SIG-M5 (cell line): ENCODE measurements around the gene TRIM14.
"Not testable (repeated sequence)": the region's sequence is repeated elsewhere in the genome, so short reads cannot be mapped to it uniquely, and the experiment has no call there.

Source experiments
- DNase-seq: peaks from one replicate; lab custom pipeline; 2025; lab: John Stamatoyannopoulos, UW

TRIM14 gene

DNA sequence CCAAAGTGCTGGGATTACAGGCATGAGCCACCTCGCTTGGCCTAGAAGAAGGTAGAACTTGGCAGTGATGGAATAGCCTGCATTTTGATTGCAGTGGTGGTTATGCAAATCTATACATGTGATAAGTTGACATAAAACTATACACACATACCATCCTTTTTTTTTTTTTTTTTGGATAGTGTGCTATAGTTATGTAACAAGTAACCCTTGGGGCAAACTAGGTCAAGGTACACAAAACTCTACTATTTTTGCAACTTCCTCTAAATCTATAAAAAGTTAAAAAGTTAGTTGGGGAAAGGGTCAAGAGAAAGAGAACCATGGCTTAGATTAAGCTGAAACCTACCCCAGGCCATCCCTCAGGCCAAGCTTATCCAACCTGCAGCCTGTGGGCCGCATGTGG, 11.1 kb downstream of the TRIM14 start:
- no peak for DNase-seq

DNA sequence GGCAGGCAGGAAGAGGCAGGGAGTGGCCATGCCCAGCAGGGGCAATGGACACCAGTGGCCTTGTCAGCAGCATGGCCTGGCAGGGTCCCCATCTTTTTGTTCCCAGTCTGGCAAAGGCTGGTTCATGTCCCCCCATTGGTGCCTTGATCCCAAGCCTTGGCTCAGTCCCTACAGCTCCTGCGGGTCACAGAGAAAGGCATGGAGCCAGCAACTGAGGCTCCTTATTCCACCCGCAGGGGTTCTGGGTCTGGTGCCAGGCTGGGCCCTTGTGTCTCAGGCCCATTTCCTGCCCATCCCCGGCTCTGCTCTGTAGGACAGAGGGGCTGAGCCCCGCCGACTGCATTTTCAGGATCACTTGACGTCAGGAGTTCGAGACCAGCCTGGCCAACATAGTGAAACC, 14.0 kb downstream of the TRIM14 start:
- DNase-seq: no peak

DNA sequence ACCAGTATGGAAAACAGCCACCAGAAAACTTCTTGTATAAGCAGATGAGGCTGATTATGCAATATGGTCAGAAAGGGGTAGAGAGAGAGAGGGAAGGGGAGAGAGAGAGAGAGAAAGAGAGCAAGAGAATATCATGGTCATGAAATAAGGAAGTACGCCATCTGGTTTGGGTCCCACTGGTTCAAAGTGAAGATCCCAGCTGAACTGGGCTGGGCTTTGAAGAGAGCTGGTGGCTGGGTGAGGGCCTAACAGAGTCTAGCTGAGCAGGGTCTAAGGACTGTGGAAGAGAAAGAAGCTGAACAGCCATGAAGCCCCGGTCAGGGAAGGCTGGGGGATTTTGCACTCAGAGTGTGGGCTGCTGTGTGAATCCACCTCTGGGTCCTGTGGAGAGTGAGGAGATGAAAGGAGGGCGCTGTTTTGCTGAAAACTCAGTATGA, 14.6 kb downstream of the TRIM14 start:
- peak; percentile 73 for DNase-seq

DNA sequence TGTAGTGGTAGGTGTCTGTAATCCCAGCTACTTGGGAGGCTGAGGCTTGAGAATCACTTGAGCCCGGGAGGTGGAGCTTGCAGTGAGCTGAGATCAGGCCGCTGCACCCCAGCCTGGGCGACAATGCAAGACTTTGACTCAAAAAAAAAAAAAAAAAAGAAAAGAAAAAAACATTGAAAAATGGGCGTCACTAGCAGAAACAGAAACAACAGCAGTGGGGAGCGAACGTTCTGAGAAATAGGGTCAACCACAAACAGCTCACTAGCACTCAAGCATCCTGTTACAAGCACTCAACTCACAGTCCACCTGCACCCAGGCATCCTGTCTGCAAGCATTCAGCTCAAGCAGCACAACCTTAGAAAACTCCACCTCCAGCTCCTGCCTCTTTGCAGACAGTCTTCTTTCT, 17.2 kb downstream of the TRIM14 start:
- no peak for DNase-seq

DNA sequence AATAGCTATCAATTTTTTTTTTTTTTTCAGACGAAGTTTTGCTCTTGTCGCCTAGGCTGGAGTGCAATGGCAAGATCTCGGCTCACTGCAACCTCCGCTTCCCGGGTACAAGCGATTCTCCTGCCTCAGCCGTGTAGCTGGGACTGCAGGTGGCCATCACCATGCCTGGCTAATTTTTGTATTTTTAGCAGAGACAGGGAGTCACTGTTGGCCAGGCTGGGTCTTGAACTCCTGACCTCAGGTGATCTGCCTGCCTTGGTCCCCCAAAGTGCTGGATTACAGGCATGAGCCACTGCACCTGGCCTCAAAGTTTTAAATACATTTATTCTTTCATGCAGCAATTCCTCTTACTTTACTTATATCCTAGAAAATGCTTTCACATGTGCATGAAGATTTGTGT, 17.6 kb downstream of the TRIM14 start:
- DNase-seq: no peak

DNA sequence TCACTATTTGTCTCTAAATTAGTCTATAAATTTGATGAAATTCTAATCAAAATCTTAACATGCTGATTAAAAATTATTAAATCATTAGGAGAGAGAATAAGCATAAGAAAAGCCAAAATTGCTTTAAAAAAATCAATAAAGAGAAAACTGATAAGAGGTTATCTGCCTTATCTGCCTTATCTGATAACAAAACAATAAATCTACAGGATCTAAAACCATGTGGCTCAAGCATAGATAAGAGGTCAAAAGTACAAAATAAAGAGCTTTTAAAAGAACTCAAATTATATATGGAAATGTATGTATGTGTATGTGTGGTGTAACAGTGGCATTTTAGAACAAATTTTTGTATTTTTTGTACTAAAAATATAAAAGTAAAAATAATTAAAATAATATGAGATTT, 18.6 kb downstream of the TRIM14 start:
- DNase-seq: no peak

DNA sequence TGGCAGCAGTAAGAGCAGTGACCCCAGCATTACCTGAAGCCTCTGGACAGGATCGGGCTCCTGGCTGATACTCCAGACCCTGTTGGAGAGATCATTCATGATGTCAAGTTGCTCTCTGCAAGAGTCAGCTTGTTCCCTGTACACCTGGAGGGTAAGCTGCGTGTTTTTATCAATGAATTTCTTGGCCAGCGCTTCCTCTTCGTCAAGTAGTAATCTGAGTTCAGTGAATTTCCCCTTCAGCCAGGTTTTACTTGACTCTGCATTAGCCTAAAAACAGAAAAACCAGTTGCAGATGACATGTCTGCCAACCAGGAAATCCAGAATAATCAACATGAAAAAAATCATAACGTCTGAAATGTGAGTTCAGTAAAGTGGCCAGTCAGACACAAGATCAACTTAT, 19.1 kb downstream of the TRIM14 start:
- no peak for DNase-seq

DNA sequence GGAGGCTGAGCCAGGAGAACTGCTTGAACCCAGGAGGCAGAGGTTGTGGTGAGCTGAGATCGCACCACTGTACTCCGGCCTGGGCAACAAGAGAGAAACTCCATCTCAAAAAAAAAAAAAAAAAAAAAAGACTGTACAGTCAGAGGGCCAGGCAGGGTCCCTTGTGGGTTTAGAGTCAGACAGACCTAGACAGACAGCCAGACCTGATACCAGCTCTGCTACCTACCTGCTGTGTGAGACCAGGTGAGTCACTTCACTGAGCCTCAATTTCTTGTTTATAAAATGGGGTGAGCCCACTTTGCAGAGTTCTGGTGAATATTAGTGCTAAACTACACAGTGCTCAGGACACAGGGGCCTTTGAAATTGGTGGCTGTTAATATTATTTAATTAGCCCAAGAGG, 19.7 kb downstream of the TRIM14 start:
- DNase-seq: no peak

DNA sequence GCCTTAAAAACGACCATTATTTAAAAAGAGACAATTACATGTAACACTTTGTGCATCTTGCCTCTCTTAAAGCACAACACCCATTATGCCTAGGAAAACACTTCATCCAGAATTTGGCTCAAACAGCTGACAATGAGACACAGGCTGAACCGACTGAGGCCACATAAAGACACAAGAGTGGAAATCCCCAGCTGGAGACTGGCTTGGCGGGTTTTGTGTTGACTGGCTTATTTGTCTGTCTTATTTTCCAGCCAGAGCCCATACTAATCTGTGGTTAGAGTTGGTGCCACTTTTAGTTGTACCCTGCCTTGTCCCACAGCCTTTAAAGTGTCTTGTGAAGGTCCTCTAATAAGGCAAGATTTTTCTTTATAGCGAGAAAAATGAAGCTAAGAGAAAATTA, 21.2 kb downstream of the TRIM14 start:
- DNase-seq: no peak

DNA sequence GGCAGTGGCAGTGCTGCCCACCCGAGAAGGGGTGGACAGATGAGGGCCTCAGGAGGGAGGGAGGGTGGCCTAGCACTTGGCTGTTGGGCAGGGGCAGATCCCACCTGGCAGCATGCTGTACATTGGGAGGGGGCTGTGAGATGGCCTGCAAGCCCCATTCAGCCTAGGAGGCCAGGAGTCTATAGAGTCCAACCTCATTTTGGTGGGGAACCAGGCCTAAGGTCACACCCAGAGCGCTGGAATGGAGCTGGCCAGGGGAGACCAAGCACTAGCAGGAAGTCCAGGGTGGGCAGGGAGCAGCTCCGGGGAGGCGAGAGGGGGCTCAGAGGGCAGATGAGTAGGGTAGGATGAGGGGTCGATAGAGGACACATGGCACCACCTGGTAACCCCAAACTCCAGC, 22.9 kb downstream of the TRIM14 start:
- no peak for DNase-seq

DNA sequence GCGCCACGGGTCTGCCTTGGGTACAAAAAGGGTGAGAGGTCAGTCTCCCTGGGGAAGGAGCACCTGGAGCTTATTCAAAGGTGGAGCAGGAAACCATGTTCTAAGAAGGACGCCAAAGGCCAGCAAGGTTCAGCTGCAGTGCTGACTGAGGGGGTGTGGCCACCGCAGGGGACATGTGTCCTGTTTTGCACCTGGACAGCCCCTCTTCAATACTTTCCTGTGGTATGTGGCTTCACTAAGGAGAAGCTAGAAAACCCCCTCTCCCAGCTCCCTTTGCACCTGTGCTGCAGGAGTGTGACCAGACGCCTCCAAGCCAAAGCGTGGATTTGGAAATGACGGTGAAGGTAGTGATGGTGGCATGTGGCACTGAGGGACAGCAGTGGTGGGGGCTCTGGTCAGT, 23.6 kb downstream of the TRIM14 start:
- DNase-seq: no peak

DNA sequence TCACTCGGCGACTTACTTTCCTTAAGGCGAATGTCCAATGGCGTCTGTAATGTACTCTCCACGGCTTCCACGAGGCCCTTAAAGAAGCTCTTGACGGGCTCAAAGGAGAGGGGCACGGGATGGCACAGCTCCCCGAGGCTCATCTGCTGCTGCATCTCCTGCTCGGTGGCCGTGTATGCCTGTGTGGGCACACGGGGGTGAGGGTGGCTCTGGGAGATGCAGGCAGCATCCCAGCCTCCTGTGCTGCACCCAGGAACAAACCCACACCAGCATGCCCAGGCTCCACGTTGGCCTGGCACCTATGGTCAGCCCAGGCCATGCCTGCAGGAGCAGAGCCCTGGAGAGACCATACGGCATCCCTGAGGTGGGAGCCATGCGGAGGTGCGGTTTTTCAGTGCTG, 24.2 kb downstream of the TRIM14 start:
- DNase-seq: no peak

DNA sequence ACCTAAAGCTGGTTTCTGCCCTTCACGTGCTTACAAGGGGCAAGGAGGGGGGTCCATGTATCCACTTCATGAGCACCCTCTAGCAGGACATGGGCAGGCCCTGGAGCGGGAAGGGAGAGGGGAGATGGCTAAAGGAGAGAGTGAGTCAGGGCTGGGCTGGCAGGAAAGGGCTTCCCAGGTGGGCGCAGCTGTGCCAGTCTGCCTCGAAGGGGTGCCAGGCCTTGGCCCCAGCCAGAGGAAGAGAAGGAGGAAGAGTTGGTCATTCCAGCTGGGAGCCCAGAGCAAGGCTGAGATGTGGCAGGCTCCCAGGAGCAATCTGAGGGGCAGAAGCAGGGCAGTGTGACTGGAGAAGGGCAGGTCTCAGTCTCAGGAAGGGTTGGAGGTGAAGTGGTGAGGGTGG, 24.7 kb downstream of the TRIM14 start:
- DNase-seq: no peak

DNA sequence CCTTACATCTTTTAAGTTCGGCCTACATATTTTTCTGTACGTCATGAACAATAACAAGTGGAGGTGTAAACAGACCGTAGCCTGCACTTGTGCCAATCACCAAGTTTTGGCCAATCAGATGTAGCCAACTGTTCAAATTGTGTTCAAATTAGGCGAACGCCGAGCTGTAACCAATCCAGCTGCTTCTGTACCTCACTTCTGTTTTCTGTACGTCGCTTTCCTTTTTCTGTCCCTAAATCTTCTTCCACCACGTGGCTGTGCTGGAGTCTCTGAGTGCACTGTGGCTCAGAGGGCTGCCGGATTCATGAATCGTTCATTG, 26.4 kb downstream of the TRIM14 start:
- DNase-seq: no peak

DNA sequence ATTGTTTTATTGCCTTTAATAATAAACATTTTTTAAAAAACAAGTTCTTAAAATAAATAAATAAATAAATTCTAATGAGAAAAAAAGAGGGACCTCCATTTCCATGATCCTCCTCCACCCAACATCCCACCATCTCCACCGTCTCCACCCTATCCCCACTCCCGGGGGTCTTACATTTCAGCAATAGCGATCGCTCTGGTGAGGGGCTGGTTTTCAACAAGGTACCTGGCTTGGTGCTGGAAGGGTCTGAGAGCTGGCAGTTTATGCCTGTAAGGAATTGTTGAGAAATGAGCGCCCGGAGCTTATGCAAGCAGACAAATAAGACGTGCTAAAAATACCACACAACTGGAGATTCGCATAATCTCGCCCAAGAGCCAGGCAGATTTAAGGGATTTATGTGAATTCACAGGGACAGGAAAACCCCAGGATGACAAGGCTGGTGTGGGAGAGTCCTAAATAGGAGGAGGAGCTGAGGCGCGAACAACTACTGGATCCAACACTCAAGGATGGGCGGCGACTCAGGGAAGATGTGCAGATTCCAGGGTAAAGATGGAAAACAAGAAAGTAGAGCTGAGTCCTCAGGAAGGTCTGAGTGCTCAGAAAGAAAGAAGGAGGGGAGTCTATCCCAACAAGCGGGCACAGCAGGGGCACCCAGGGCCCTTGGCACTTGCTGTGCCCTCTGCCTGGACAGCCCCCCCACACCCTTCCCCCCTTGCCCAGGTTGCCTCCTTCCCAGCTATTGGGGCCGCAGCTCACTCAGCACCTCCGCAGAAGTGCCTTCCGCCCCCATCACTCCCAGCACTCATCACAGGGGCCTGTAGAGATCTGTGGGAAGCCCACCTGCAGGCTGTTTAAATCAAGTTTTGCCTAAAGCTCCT, 27.0 kb downstream of the TRIM14 start:
- no peak for DNase-seq

DNA sequence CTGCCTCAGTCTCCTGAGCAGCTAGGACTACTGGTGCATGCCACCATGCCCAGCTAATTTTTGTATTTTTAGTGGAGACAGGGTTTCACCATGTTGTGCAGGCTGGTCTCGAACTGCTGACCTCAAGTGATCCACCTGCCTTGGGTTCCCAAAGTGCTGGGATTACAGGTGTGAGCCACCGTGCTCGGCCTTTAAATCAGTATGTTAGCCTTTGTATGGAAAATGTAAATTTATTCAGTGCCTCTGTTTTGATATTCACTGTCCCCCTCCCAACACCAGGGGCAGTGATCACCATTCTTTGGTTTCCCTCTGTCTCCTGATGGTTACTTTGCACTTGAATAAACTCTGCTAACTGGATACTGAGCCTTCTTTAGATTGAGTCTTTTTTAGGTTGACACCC, 28.3 kb downstream of the TRIM14 start:
- DNase-seq: not testable (repeated sequence)

DNA sequence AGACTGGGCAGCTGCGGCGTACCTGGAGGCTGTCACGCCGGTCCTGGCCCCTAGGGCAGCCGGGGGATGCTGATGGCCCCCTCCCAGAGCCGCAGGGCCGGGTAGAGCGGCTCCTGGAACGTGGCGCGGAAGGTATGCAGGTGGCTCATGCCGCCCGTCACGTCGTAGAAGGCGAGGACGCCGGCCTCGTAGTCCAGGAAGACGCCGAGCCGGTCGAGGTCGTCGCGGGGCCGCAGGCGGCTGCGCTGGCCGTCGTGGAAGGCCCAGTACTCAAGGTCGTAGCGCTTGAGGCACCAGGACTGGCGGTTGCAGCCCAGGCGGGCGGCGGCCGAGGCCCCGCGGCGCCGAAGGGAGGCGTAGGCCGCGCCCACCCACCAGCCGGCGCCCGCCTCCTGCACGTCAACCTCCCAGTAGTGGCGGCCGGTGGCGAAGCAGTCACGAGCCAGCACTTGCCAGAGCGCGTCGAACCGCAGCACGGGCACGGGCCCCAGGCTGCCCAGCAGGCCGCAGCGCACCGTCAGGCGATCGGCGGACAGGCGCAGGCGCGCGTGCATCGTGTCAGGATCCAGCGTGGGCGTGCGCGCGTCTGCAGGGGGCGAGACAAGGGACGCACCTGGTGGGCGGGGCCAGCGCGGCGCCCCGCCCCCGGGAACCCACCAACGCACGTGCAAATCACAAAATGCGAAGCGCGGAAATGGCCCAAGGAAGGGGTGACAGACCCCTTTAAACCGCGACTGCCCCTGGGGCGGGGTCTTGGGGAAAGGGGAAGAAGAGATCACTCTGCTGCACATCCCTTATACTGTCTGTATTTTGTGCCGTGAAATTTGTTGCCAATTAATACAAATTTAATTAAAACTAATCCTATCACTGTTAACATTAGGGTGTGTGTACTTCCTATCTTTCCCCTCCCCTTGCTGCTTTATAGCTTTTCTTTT, 31.3 kb downstream of the TRIM14 start:
- DNase-seq: no peak

DNA sequence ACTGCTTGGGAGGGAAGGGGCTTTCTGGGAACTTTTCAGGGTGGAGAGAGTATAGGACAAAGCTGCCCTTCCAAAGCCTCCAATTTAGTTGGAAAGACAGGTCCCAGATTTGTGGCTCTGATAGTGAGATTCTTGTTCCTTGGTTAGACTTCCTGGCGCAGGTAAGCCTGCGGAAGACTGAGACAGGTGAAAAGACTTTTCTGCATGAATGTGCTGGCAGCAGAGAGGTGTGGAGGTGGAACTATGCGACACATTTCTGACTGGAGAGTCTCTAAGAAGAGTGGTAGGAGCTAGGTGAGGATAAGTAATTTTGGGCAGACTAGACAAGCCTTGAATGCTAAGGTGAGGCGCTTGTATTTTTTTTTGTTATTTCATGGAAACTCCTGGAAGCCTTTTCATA, 32.6 kb downstream of the TRIM14 start:
- DNase-seq: no peak

DNA sequence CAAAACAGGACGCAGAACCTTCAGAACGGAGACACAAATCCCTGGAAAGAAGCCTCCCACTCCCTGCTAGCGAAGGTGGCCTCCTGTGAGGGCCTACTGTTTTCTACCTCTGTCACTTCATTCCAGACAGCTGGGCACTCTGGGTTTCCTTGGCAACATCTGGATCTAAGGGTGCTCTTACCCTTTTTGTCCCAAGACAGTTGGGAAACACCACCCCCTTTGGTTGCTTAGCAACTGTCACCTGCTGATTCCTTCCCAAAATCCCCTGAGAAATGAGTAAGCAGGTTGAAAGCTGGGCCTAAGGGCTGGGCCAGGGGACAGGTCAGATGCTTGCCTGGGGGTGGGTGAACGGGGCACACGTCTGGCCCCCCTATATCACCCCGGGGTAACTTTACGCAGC, 33.1 kb downstream of the TRIM14 start:
- no peak for DNase-seq

DNA sequence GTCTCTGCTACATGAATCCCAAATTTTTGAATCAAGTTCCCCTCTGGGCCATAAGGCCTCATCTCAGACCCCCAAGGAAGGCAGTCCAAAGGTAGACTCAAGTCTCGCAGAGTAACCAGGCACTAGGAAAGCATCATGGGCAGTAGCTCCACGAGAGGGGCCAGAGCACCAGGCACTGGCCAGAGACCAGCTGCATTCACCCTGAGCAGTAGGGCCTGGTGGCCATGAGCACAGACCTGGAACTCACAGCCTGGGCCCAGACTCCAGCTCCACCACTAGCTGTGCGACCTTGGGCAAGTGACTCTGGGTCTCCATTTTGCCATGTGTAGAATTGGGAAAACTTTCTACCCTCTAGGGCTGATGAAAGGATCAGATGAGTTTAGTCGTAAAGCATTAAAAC, 34.0 kb downstream of the TRIM14 start:
- DNase-seq: no peak

DNA sequence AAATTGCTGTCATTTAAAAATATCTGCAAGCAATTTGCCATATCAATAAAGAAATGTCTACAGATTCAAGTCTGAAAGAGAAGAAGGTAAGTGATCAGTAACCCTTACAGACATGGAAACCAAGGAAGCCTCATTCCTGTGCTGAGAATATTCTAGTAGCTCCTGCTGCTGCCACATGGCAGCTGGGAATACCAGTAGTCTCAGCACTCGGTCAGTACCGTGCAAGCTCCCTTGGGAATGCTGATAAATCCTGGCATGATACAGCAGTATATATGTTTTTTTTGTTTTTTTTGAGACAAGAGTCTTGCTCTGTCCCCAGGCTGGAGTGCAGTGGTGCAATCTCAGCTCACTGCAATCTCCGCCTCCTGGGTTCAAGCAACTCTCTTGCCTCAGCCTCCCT, 34.6 kb downstream of the TRIM14 start:
- DNase-seq: no peak

DNA sequence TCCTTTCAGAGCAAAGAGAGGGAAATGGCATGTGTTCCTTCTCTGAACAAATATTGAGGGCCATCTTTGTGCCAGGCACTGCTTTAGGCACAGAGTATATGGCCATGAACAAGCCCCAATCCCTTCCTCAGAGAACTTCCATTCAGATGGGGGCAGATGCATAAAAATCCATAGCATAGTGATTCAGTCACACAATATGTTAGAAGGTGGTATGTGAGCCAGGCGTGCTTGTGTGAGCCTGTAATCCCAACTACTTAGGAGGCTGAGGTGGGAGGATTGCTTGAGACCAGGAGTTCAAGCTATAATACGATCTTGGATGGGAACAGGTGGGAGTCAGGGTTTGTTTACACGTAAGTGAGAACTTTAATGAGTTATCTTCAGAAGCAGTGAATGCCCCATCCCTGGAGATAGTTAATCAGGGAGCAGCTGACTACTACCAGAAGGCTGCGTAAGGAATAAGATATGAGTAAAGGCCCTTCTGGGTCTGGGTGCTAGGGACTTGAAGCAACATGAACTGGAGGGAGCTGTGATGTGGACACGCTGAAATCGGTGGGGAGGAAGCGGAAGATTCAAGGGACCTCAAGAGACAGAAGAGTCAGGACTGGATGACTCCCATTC, 35.3 kb downstream of the TRIM14 start:
- no peak for DNase-seq

DNA sequence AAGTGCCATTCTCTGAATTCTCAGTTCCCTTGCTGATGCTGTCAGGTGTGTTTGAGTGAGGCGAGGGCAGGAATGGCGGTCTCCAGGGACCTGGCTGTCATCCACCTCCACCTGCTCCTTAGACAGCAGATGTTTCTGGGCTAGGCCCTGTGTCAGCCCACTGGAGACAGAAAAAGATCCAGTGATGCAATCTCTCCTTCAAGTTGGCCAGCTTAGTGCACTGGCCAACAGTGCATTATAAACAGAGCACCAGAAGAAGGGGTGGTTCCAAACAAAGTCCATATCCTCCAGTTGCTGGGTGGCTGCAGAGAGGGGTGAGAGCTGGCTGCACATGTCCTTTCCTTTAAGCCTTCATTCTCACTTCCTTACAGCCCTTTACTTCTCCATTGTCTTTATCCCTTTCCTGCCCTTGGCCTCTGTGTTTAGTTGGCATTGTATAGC, 35.9 kb downstream of the TRIM14 start:
- no peak for DNase-seq
